ENCODE measurements around the gene MKI67.

GRCh38 chr10:128046953-128047290 lies 79.3 kb downstream of the MKI67 start:
- TF ChIP-seq ZNF121 (CRISPR knock-in tag; IDR thresholded peaks at IDR 0.05) (no peak), ZNF891 (CRISPR knock-in tag; IDR thresholded peaks at IDR 0.05) (no peak), FOXA1 (IDR thresholded peaks at IDR 0.05) (no peak), FOXA1 (CRISPR knock-in tag; IDR thresholded peaks at IDR 0.05) (no peak), CREB3 (CRISPR knock-in tag; IDR thresholded peaks at IDR 0.05) (no peak), SIN3B (IDR thresholded peaks at IDR 0.05; ENCODE audit: low read length) (no peak)
- TF ChIP-seq, protein P1, sequence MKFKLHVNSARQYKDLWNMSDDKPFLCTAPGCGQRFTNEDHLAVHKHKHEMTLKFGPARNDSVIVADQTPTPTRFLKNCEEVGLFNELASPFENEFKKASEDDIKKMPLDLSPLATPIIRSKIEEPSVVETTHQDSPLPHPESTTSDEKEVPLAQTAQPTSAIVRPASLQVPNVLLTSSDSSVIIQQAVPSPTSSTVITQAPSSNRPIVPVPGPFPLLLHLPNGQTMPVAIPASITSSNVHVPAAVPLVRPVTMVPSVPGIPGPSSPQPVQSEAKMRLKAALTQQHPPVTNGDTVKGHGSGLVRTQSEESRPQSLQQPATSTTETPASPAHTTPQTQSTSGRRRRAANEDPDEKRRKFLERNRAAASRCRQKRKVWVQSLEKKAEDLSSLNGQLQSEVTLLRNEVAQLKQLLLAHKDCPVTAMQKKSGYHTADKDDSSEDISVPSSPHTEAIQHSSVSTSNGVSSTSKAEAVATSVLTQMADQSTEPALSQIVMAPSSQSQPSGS (CRISPR knock-in tag; IDR thresholded peaks at IDR 0.05) = no peak
- TF ChIP-seq, protein P2, sequence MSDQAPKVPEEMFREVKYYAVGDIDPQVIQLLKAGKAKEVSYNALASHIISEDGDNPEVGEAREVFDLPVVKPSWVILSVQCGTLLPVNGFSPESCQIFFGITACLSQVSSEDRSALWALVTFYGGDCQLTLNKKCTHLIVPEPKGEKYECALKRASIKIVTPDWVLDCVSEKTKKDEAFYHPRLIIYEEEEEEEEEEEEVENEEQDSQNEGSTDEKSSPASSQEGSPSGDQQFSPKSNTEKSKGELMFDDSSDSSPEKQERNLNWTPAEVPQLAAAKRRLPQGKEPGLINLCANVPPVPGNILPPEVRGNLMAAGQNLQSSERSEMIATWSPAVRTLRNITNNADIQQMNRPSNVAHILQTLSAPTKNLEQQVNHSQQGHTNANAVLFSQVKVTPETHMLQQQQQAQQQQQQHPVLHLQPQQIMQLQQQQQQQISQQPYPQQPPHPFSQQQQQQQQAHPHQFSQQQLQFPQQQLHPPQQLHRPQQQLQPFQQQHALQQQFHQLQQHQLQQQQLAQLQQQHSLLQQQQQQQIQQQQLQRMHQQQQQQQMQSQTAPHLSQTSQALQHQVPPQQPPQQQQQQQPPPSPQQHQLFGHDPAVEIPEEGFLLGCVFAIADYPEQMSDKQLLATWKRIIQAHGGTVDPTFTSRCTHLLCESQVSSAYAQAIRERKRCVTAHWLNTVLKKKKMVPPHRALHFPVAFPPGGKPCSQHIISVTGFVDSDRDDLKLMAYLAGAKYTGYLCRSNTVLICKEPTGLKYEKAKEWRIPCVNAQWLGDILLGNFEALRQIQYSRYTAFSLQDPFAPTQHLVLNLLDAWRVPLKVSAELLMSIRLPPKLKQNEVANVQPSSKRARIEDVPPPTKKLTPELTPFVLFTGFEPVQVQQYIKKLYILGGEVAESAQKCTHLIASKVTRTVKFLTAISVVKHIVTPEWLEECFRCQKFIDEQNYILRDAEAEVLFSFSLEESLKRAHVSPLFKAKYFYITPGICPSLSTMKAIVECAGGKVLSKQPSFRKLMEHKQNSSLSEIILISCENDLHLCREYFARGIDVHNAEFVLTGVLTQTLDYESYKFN (CRISPR knock-in tag; conservative IDR thresholded peaks at IDR 0.05) = no peak
